Upper lobe of right lung (tissue), 1 donor: ENCODE data around the gene GRPEL1. TPM values are rescaled to one million over a fixed set of nuclear protein-coding genes. Genes with fewer than 3 reads are reported as not detected.
A peak's percentile ranks its signal among the peaks of the same experiment; 100 is the strongest.
"Not testable (repeated sequence)": the region's sequence is repeated elsewhere in the genome, so short reads cannot be mapped to it uniquely, and the experiment has no call there.

Experiments used
- ATAC-seq: fragments of 200-7000 bp; cut with Tn5 transposase; one replicate; pipeline ENCODE4 v1.9.1; 2020; ENCODE audit warnings: mild to moderate bottlenecking, moderate library complexity
- DNase-seq: peaks from one replicate; pipeline ENCODE4 v3.0.0-alpha.2; 2020
- H3K27ac ChIP-seq: fragments of 200-600 bp; one replicate; pipeline ENCODE4 v1.8.0; 2022
- H3K27me3 ChIP-seq: fragments of 200-600 bp; one replicate; pipeline ENCODE4 v1.8.0; 2022; ENCODE audit warnings: mild to moderate bottlenecking
- H3K36me3 ChIP-seq: fragments of 200-600 bp; one replicate; pipeline ENCODE4 v1.8.0; 2022
- H3K4me1 ChIP-seq: fragments of 200-600 bp; one replicate; pipeline ENCODE4 v1.8.0; 2022
- H3K4me3 ChIP-seq: fragments of 200-600 bp; one replicate; pipeline ENCODE4 v1.8.0; 2022; ENCODE audit warnings: mild to moderate bottlenecking
- H3K9me3 ChIP-seq: fragments of 200-600 bp; one replicate; pipeline ENCODE4 v1.8.0; 2022
- CTCF ChIP-seq: fragments of 200-600 bp; IDR thresholded peaks from one replicate; pipeline ENCODE4 v1.8.0; 2022; ENCODE audit warnings: antibody characterized with exemption
- intact Hi-C: fragments of 100-400 bp; cut with DNase I; formaldehyde crosslinking; loops from one replicate; pipeline ENCODE4 v1.11.0; 2022
- total RNA-seq: library from RNA; stranded (reverse); fragmentation: NEBNext Ultra II Directional; extraction: Animal tissue kit (Norgen Biotek cat#: 25700); gene quantifications from one replicate; pipeline ENCODE4 v1.2.1, GENCODE V29; 2021
- donor health status: DM: no; HTN: yes; CAD: no; lungs with severe emphysema.

The GRPEL1 gene
- total RNA-seq, 1 donor from 2014 or later: 27.8 TPM

- no peak for TF ChIP-seq CTCF
- no peaks in the 10 kb centered on the region for H3K36me3 ChIP-seq
- peaks cover 18% of the 10 kb centered on the region for H3K27me3 ChIP-seq
- no peak overlapping the region for H3K27ac ChIP-seq
- ATAC-seq (no peak), DNase-seq (no peak)
- no peaks in the 10 kb centered on the region for H3K4me1 ChIP-seq
- intact Hi-C loops: no loop called here
- H3K9me3 ChIP-seq: no peaks in the 10 kb centered on the region
- H3K4me3 ChIP-seq: no peak overlapping the region
Measured at GRCh38 chr4:7089213-7089986, 21.5 kb upstream of the GRPEL1 start.

- intact Hi-C loops: no loop called here
- H3K27ac ChIP-seq: no peak overlapping the region
- no peak for TF ChIP-seq CTCF
- H3K9me3 ChIP-seq: no peaks in the 10 kb centered on the region
- no peak for DNase-seq
- H3K4me3 ChIP-seq: no peak overlapping the region
- H3K27me3 ChIP-seq: peaks cover 18% of the 10 kb centered on the region
- H3K4me1 ChIP-seq: no peaks in the 10 kb centered on the region
- no peak for ATAC-seq
- H3K36me3 ChIP-seq: no peaks in the 10 kb centered on the region
Measured at GRCh38 chr4:7087036-7087435, 19.2 kb upstream of the GRPEL1 start.

DNA sequence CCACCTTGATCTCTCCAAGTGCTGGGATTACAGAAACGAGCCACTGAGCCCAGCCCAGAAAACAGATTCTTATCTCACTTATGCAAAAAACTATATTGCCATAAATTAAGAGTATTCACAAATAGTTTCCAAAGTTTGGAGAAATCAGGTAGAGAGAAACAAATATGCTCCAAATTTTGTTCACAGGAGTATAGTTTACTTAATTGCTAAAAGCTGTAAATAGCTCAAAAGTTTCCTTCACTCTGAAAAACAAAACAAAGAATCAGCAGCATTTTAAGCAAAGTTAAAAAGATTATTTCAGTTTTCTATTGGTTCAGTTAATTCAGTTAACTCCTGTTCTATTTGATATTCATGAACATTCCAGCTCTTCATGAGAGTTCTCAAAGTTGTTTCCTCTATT, 18.5 kb upstream of the GRPEL1 start:
- Histone ChIP-seq H3K9me3 (no peaks in the 10 kb centered on the region), H3K36me3 (no peaks in the 10 kb centered on the region), H3K4me1 (no peaks in the 10 kb centered on the region), H3K27ac (no peak overlapping the region), H3K27me3 (peaks cover 18% of the 10 kb centered on the region), H3K4me3 (no peak overlapping the region)
- intact Hi-C loops: no loop called here
- DNase-seq (no peak), ATAC-seq (no peak)
- no peak for TF ChIP-seq CTCF

- intact Hi-C loops, DNase-seq, H3K36me3 ChIP-seq: not testable (repeated sequence)
Measured at GRCh38 chr4:7084564-7084961, 16.7 kb upstream of the GRPEL1 start.

DNA sequence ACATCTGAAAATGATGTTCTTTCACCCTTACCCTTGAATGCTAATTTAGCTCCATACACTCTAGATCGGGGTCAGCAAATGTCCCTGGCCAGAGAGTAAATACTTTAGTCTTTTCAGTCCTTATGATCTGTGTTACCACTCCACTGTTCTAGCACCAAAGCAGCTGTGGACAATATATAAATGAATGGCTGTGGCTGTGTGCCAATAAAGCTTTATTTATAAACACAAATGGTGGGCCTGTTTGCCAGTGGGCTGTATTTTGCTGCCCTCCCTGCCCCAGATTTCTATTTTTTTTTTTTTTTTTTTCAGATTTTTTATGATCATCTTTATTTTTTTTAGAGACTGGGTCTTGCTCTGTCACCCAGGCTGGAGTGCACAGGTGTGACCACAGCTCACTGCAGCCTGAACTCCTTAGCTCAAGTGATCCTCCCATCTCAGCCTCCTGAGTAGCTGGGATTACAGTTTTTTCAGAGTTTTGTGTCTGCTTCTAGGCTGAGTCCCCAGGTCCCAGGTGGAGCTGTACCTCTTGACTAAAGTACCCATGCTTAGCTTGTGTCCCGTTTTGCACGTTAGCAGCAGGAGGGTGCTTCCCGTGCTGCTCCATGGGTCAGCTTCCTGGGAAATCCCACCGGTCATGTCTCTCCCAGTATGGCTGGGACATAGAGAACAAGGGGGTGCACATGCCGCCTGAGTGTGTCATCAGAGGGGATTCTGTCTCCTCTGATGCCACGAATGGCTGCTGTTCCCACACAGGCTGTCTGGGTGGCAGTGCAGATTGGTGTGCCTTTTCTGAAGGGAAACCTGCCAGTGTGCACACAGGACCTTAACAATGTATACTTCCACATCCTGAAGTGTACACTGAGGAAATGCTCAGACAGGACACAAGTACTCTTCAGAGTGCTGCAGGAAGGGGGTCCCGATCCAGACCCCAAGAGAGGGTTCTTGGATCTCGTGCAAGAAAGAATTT, 16.0 kb upstream of the GRPEL1 start:
- Histone ChIP-seq H3K9me3 (no peaks in the 10 kb centered on the region), H3K4me1 (no peaks in the 10 kb centered on the region), H3K27ac (no peak overlapping the region), H3K36me3 (no peaks in the 10 kb centered on the region), H3K4me3 (peak overlapping the region; percentile 21), H3K27me3 (peaks cover 18% of the 10 kb centered on the region)
- ATAC-seq (no peak), DNase-seq (no peak)
- TF ChIP-seq CTCF: no peak
- intact Hi-C loops: no loop called here

More at GRCh38 chr4:7084564-7084961, 16.7 kb upstream of the GRPEL1 start:
- Histone ChIP-seq H3K27me3 (peaks cover 18% of the 10 kb centered on the region), H3K4me3 (peak overlapping the region; percentile 21)
- not testable (repeated sequence) for H3K9me3 ChIP-seq, H3K4me1 ChIP-seq, ATAC-seq, H3K27ac ChIP-seq

DNA sequence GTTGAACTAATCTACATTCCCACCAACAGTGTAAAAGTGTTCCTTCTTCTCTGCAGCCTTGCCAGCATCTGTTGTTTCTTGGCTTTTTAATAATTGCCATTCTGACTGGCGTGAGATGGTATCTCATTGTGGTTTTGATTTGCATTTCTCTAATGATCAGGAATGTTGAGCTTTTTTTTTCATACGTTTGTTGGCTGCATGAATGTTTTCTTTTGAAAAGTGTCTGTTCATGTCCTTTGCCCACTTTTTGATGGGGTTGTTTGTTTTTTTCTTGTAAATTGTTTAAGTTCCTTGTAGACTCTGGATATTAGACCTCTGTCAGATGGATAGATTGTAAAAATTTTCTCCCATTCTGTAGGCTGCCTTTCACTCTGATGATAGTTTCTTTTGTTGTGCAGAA, 12.0 kb upstream of the GRPEL1 start:
- intact Hi-C loops: loop anchor here (10.0 kb wide), 1 partner anchor 355 kb away; no protein-coding TSS in a partner anchor
- H3K4me1 ChIP-seq, H3K4me3 ChIP-seq, H3K9me3 ChIP-seq, ATAC-seq, DNase-seq, H3K36me3 ChIP-seq, H3K27me3 ChIP-seq, H3K27ac ChIP-seq: not testable (repeated sequence)

GRCh38 chr4:7079483-7079882, 11.6 kb upstream of the GRPEL1 start:
- not testable (repeated sequence) for H3K4me3 ChIP-seq, H3K27ac ChIP-seq, ATAC-seq, H3K27me3 ChIP-seq, DNase-seq, H3K9me3 ChIP-seq, H3K36me3 ChIP-seq, H3K4me1 ChIP-seq
- intact Hi-C loops: loop anchor here (10.0 kb wide), 1 partner anchor 355 kb away; no protein-coding TSS in a partner anchor
